ENCODE data around the gene SCARB2.

Gene SCARB2

DNA sequence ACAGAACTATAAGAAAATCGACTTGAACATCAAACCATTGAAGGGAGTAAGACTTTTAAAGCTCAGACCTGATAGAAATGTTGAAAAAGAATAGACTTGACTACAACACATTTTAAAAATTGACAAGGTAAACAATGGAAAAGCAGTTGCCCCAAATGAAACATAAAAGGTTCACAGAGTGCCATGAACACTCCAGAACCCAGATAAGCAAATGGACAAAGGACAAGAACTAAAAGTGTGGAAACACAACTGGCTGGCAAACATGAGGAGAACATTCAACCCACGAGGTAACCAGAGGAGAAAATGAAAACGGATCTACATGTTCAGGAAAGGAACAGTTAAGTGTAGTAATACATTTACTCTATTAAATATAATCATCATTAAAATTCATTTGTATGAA, 26.5 kb downstream of the SCARB2 start:
- no peak for TF ChIP-seq NFIC (IDR thresholded peaks at IDR 0.05)
- no peak for TF ChIP-seq TCF12 (IDR thresholded peaks at IDR 0.05; ENCODE audit: low read depth)
- no peak for TF ChIP-seq ZBTB7A (IDR thresholded peaks at IDR 0.05; ENCODE audit: low read depth)

DNA sequence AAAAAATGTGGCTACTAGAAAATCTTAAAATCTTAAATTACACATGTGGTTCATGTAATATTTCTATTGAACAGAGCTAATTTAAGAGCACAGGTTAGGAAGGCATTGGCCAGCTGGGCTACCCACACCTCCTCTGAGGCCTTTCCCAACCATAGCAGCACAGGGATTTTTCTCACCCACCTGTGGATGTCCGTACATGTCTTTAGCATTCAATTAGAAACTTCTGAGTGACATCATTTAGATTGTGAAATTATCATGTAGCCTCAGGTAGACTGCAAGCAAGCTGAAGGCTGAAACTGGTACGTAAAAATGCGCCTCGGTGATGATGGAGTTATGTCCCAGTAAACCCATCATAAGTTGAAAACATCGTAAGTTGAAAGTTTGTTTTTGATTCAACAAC, 31.2 kb downstream of the SCARB2 start:
- no peak for TF ChIP-seq CEBPB (IDR thresholded peaks at IDR 0.05)
- TF ChIP-seq EGR1 (IDR thresholded peaks at IDR 0.05) = no peak
- no peak for TF ChIP-seq CREB1 (IDR thresholded peaks at IDR 0.05; ENCODE audit: low read depth)
- no peak for TF ChIP-seq USF1 (IDR thresholded peaks at IDR 0.05)
- TF ChIP-seq, protein P1, sequence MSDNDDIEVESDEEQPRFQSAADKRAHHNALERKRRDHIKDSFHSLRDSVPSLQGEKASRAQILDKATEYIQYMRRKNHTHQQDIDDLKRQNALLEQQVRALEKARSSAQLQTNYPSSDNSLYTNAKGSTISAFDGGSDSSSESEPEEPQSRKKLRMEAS (IDR thresholded peaks at IDR 0.05) = no peak
- TF ChIP-seq EP300 (IDR thresholded peaks at IDR 0.05; ENCODE audit: borderline replicate concordance) = no peak
- no peak for TF ChIP-seq TAF1 (IDR thresholded peaks at IDR 0.05; ENCODE audit: low read depth)
- TF ChIP-seq TCF12 (IDR thresholded peaks at IDR 0.05; ENCODE audit: low read depth) = no peak
- TF ChIP-seq FOXM1 (IDR thresholded peaks at IDR 0.05; ENCODE audit: borderline replicate concordance, low read depth) = no peak
- TF ChIP-seq ZBTB7A (IDR thresholded peaks at IDR 0.05; ENCODE audit: low read depth) = no peak

DNA sequence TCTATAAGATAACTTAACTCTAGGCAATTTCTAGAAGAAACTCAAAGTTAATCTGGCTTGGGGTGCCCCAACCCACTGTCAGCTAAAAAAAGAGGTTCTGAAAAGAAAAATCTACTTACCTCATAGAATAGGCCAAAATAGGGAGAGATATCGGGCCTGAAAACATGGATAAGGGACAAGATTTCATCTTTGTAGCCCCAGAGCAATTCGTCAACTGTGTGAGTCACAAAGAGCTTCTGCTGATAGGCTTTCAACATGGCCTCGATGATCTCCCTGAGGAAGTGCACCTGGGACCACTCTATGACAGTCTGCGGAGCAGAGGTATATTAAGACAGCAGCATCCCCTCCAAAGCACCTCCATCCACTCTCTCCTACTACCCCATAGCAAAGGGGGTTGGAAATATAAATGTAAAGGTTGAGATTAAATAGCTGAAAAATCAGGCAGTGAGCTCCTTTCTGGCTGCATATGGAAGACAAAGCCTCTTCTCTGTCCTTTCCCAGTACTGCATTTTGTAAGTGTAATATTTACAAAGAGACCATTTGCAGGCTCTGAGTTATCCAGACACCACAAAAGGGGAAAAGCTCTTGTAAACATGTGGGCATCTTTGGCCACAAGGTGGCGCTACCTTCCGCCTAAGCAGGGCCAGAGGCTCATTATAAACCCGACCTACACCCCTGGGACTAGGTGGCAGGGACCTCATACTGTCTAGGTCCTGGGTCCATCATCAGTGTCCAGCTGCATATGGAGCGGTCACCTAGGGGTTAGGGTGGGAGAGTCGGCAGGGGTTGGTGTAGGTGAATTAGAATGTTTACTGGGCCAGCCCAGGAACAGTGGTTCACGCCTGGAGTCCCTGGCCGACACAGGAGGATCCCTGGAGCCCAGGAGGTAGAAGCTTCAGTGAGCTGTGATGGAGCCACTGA, 34.0 kb downstream of the SCARB2 start:
- TF ChIP-seq RAD21 (IDR thresholded peaks at IDR 0.05; ENCODE audit: low read depth) (peak; percentile 92), CREB1 (IDR thresholded peaks at IDR 0.05; ENCODE audit: low read depth) (no peak)

DNA sequence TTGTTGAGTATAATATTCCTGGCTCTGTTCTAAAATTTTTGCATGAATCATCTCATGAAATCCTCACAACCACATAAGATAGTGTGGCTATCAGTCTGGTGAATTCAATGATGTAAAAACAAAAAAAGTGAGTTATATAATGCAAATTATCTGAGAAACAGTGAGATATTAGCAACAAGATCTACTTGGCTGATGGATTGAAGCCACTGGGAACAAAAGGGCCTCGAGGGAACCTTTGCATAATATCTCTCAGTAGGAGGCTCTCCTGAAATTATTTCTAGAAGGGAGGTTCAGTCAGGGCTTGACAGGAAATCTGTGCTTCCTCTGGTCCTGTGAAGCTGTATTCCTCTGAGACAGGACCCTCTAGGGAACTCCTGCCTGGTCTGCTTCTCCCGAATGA, 35.3 kb downstream of the SCARB2 start:
- TF ChIP-seq RAD21 (IDR thresholded peaks at IDR 0.05; ENCODE audit: low read depth) (no peak), NFIC (IDR thresholded peaks at IDR 0.05) (no peak), ZBTB7A (IDR thresholded peaks at IDR 0.05; ENCODE audit: low read depth) (no peak), FOXM1 (IDR thresholded peaks at IDR 0.05; ENCODE audit: borderline replicate concordance, low read depth) (no peak), EP300 (IDR thresholded peaks at IDR 0.05; ENCODE audit: borderline replicate concordance) (no peak), TCF12 (IDR thresholded peaks at IDR 0.05; ENCODE audit: low read depth) (no peak), USF1 (IDR thresholded peaks at IDR 0.05) (no peak)
- TF ChIP-seq, protein P1 (IDR thresholded peaks at IDR 0.05) = no peak

GRCh38 chr4:76177709-76178108, 35.9 kb downstream of the SCARB2 start:
- no peak for TF ChIP-seq TEAD4 (IDR thresholded peaks at IDR 0.05)
- TF ChIP-seq TCF12 (IDR thresholded peaks at IDR 0.05; ENCODE audit: low read depth) = no peak
- no peak for TF ChIP-seq FOXM1 (IDR thresholded peaks at IDR 0.05; ENCODE audit: borderline replicate concordance, low read depth)
- no peak for TF ChIP-seq TAF1 (IDR thresholded peaks at IDR 0.05; ENCODE audit: low read depth)
- no peak for TF ChIP-seq YY1 (IDR thresholded peaks at IDR 0.05; ENCODE audit: low read depth)
- TF ChIP-seq RAD21 (IDR thresholded peaks at IDR 0.05; ENCODE audit: low read depth) = no peak
- TF ChIP-seq REST (IDR thresholded peaks at IDR 0.05; ENCODE audit: low read depth) = no peak
- TF ChIP-seq EGR1 (IDR thresholded peaks at IDR 0.05) = no peak

- no peak for TF ChIP-seq USF1 (IDR thresholded peaks at IDR 0.05)
Observed at GRCh38 chr4:76175336-76175735, 38.3 kb downstream of the SCARB2 start.

DNA sequence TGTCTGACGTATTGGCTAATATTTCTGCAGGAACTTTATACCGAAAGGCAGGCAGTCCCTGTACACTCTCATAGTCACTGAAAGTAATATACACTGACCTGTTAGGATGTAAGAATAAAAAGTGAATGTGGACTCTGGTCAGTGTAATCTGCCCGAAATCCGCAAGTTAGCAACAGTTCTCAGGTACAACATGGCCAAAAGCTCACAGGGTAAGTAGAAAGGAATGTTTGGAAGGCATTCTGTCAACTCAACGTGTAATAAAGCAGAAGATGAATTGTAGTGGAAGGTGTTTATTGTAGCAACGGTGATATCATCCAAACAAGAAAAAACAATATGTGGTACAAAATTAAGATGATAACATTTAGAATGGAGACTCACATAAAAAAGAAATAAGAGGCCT, 39.4 kb downstream of the SCARB2 start:
- no peak for TF ChIP-seq YY1 (IDR thresholded peaks at IDR 0.05; ENCODE audit: low read depth)

DNA sequence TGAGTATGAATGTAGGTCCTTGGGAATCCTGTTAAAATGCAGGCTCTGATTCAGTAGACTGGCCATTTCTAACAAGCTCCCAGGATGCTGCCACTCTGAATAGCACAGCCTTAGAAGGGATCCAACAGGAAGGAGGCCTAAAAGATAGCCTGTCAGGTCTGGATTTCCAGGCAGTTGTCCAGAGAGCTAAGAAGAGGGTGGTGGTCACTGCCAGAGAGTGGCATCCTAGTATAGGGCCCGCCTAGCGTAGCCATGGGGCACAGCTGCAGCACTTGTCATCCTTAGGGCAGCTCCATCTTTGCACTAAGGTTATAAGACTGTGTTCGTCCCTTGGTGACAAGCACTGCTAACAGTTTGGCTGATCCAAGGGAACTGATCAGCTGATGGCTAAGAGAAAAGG, 44.9 kb downstream of the SCARB2 start:
- TF ChIP-seq TAF1 (IDR thresholded peaks at IDR 0.05; ENCODE audit: low read depth) (no peak), CEBPB (IDR thresholded peaks at IDR 0.05) (no peak), EGR1 (IDR thresholded peaks at IDR 0.05) (no peak), NFIC (IDR thresholded peaks at IDR 0.05) (no peak), ZBTB7A (IDR thresholded peaks at IDR 0.05; ENCODE audit: low read depth) (no peak), TCF12 (IDR thresholded peaks at IDR 0.05; ENCODE audit: low read depth) (no peak), EP300 (IDR thresholded peaks at IDR 0.05; ENCODE audit: borderline replicate concordance) (no peak), CREB1 (IDR thresholded peaks at IDR 0.05; ENCODE audit: low read depth) (no peak), USF1 (IDR thresholded peaks at IDR 0.05) (no peak), REST (IDR thresholded peaks at IDR 0.05; ENCODE audit: low read depth) (no peak), FOXM1 (IDR thresholded peaks at IDR 0.05; ENCODE audit: borderline replicate concordance, low read depth) (no peak), YY1 (IDR thresholded peaks at IDR 0.05; ENCODE audit: low read depth) (no peak)
- TF ChIP-seq, protein P1 (IDR thresholded peaks at IDR 0.05) = no peak
